ENCODE data around the gene JUP.

Gene JUP

GRCh38 chr17:41803049-41804020, 16.8 kb upstream of the JUP start:
- TF ChIP-seq TEAD4 (IDR thresholded peaks at IDR 0.05) (no peak), EGR1 (IDR thresholded peaks at IDR 0.05) (no peak), TCF12 (IDR thresholded peaks at IDR 0.05; ENCODE audit: low read depth) (no peak)

- TF ChIP-seq NFIC (IDR thresholded peaks at IDR 0.05) (peak; percentile 34; the same call in 1 of the 2 replicates), CREB1 (IDR thresholded peaks at IDR 0.05; ENCODE audit: low read depth) (no peak), EGR1 (IDR thresholded peaks at IDR 0.05) (peak; percentile 74), TAF1 (IDR thresholded peaks at IDR 0.05; ENCODE audit: low read depth) (no peak), MAX (IDR thresholded peaks at IDR 0.05) (peak; percentile 64; the same call in 1 of the 2 replicates), FOXM1 (IDR thresholded peaks at IDR 0.05; ENCODE audit: borderline replicate concordance, low read depth) (peak; percentile 66; the same call in 1 of the 2 replicates), RAD21 (IDR thresholded peaks at IDR 0.05; ENCODE audit: low read depth) (peak; percentile 99), REST (IDR thresholded peaks at IDR 0.05; ENCODE audit: low read depth) (no peak), TCF12 (IDR thresholded peaks at IDR 0.05; ENCODE audit: low read depth) (peak; percentile 91), ZBTB7A (IDR thresholded peaks at IDR 0.05; ENCODE audit: low read depth) (no peak), TEAD4 (IDR thresholded peaks at IDR 0.05) (peak; percentile 98), CEBPB (IDR thresholded peaks at IDR 0.05) (no peak), USF1 (IDR thresholded peaks at IDR 0.05) (no peak), YY1 (IDR thresholded peaks at IDR 0.05; ENCODE audit: low read depth) (peak; percentile 49; the same call in 1 of the 2 replicates), EP300 (IDR thresholded peaks at IDR 0.05; ENCODE audit: borderline replicate concordance) (peak; percentile 86)
Observed at GRCh38 chr17:41801374-41802271, 15.1 kb upstream of the JUP start.

GRCh38 chr17:41800601-41801373, 14.3 kb upstream of the JUP start:
- TF ChIP-seq TEAD4 (IDR thresholded peaks at IDR 0.05): peak; percentile 73; the same call in 1 of the 2 replicates
- peak; percentile 56 for TF ChIP-seq MAX (IDR thresholded peaks at IDR 0.05)
- 0 out of 2 replicates have a peak, but pooled peaks have one; percentile 31 for TF ChIP-seq TAF1 (IDR thresholded peaks at IDR 0.05; ENCODE audit: low read depth)
- TF ChIP-seq RAD21 (IDR thresholded peaks at IDR 0.05; ENCODE audit: low read depth): peak; percentile 3; the same call in 1 of the 2 replicates
- TF ChIP-seq CREB1 (IDR thresholded peaks at IDR 0.05; ENCODE audit: low read depth): no peak
- 0 out of 2 replicates have a peak, but pooled peaks have one; percentile 37 for TF ChIP-seq ZBTB7A (IDR thresholded peaks at IDR 0.05; ENCODE audit: low read depth)
- TF ChIP-seq EP300 (IDR thresholded peaks at IDR 0.05; ENCODE audit: borderline replicate concordance): no peak
- TF ChIP-seq YY1 (IDR thresholded peaks at IDR 0.05; ENCODE audit: low read depth): no peak
- peak; percentile 67 for TF ChIP-seq TCF12 (IDR thresholded peaks at IDR 0.05; ENCODE audit: low read depth)
- TF ChIP-seq CEBPB (IDR thresholded peaks at IDR 0.05): no peak

GRCh38 chr17:41799366-41799765, 12.9 kb upstream of the JUP start:
- TF ChIP-seq CREB1 (IDR thresholded peaks at IDR 0.05; ENCODE audit: low read depth): no peak
- TF ChIP-seq TAF1 (IDR thresholded peaks at IDR 0.05; ENCODE audit: low read depth): no peak
- TF ChIP-seq MAX (IDR thresholded peaks at IDR 0.05): no peak
- no peak for TF ChIP-seq USF1 (IDR thresholded peaks at IDR 0.05)
- no peak for TF ChIP-seq ZBTB7A (IDR thresholded peaks at IDR 0.05; ENCODE audit: low read depth)
- TF ChIP-seq REST (IDR thresholded peaks at IDR 0.05; ENCODE audit: low read depth): no peak
- TF ChIP-seq EP300 (IDR thresholded peaks at IDR 0.05; ENCODE audit: borderline replicate concordance): no peak
